GM18867 (cell line): ENCODE measurements around the gene EGFR.

Experiments used
- ATAC-seq: cut with Tn5 transposase; IDR thresholded peaks from one replicate; pipeline ENCODE4 v1.9.1; 2021; ENCODE audit warnings: mild to moderate bottlenecking, moderate library complexity; ENCODE audit not compliant: unreplicated experiment

The EGFR gene

DNA sequence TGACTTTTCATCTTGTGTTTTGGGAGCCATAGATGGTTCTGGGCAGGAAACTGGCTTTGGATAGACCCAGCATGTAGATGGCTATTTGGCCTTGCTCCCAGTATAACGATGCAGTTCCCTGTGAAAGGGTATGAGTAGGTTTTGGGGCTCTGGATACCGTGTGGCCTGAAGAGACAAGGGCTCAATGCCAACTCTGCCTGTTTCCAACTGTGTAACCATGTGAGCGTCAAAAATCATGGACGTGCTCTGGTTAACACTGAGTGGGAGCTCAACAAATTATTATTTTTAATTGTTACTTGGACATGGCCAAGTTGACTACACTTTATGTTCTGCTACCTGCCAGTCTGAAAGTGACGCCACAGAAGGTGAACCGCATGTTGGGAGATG is 41.8 kb downstream of the EGFR start:
- no peak for ATAC-seq

DNA sequence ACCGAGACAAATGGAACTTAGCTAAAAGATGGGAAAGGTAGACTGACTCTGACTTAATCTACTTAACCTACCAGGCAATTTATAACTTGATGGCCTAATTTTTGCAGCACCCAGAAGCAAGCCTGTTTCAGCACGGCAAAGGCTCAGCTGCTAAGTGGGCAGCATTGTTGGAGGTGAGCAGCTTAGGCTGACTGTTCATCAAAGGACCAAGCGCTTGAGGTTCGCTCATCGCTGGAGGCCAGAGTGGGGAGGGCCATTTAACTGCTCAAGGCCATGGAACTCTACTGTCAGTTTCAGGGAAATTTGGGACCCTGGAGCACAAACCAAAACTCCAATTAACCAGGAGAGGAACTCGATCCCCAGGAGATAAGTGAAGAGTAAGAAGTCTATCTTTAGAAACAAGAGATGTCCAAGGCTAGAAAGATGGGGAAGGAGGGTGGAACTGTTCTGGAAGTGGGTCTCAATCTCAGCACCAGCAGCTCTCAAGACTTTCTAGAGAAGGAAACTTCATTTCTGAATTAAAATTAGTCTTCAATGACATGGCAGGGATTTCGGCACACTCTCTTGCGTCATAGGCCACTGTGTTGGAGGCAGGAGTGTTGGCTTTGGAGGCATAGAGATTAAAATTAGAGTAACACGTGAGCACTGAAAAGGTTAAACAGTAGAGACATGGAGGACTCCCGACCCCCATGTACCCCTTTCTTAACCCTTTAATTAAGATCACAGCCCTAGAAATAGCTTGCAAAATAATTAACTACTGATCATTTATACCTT is 43.1 kb downstream of the EGFR start:
- ATAC-seq, result no peak

DNA sequence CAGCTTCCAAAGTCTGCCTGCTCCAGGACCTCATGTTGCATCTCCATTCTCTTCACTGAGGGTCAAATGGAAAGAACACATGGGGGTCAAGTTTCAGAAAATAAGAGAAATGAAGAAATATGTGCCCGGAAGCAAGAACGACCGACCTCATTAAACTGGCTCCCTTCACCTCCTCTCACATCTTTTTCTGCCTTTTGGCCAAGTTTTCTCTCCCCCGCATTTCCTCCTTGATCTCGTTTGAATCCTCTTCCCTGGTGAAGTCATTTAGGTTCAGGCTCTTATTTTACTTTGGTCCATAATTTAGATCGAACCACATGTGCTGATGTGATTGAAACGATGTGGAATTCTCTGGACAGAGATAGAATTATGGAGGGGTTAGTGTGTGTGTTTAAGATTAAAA is 44.2 kb downstream of the EGFR start:
- ATAC-seq, result no peak

DNA sequence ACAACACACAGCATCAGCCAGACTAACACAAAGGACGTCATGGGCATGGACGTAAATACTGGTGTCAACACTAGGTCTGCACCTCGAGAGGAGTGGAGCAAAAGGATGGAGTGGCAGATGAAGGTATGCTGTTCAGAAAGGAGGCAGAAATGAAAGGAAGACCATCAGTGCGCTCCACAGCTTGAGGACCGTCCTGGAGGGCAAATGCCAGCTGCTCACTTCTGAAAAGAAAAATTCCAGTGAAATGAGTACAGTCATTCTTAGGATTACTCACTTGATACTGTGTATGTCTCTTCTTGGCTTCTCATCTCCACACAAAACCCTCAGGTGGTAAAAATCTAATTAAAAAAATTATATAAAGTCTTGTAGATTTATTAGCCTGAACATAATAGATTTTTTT is 44.8 kb downstream of the EGFR start:
- ATAC-seq, result no peak

DNA sequence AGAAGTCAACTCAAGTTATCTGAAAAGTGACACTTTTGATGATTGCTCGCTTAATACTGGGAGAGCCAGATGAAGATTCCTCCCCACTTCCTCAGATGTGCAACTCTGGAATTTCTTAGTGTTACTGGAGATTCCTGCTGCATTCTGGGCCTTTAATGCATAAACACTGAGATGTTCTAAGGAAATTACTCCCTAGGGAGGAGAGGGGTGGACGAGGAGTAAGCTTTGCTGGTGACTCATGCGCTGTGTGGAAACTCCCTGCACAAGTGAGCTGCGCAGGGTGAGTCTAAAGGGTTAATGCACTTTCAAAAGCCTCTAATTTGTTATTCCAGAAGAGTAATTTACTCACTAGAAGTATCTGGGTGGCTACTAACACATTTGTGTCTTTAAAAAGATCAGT is 46.3 kb downstream of the EGFR start:
- peak; percentile 53 for ATAC-seq

DNA sequence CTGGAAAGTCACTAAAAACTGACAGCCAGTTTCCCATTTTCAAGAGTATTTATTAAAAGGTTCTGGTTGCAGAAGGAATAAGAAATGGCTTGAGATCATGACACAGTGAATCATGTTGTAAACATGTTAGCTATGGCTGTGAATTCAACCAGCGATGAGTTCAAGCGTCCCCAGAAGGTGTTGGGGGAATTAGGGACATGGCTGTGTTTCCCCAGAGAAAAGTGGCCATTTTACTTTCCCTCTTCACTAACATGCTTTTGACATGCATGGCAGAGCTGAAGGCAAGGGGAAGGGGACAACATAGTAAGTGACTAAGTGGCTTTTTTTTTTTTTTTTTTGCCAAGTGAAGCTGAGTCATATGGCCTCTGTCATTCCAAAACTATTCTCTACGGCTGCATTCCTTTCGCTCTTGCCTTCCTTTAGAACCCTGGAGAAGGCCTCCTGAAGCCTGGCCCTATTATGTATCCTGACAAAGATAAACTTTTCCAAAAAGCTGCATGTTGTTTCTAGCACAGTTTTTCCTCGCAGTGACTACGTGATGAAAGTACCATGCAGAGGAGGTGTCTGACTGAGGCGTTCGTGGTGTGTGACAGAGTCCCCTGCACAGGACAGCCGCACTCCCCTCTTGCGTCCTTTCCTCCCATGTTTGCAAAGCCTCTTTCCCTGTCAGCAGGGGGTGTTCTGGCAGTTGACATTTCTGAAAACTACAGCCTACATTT is 46.9 kb downstream of the EGFR start:
- peak; percentile 44 for ATAC-seq

DNA sequence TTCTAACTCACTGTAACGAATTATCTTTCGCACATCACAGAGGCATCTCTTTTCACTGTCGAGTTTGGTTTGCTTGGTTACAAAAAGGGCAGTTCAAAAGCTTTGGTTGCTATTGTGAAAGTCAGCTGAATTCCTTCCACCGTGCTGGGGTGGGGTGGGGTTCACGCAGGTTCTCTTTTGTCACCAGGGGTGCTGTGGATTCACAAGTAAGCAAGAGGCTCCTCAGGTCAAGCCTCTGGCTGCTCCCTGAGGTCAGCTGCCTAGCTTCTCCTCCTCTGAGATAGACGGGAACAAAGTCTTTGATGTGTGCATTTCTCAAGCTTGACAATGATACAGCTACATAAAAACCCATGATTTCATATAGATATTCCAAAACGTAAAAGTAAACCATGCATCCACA is 47.7 kb downstream of the EGFR start:
- ATAC-seq, result no peak

DNA sequence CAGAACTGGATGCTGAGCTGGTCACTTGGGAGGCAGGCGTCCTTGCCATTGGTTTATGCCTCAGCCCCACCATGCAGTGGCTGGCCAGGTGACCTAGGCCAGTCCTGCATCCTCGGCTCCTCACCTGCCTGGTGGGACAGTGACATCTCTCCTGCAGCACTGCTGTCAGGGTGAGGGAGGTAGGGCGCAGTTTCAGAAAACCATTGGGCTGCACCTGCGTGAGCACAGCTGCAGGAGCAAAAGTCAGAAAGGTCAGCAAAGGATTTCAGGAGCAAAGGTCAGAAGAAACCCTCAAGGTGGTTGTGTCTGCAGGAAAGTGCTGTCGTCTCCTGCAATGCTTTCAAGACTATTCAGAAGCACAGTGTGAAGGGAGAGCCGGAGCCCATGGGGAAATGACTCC is 48.1 kb downstream of the EGFR start:
- ATAC-seq, result no peak

DNA sequence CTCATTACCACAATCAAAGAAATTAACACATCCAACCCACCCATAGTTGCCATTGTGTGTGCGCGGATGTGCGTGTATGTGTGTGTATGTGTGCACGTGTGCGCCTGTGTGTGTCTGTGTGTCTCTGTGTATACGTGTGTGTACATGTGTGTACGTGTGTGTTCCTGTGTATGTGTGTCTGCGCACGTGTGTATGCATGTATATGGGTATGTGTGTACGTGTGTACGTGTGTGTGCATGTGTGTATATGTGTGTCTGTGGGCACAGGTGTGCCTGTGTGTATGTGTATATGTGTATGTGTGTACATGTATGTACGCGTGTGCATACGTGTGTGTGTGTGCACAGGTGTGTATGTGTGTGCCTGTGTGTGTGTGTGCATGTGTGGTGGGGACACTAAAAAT is 48.9 kb downstream of the EGFR start:
- ATAC-seq, result no peak

DNA sequence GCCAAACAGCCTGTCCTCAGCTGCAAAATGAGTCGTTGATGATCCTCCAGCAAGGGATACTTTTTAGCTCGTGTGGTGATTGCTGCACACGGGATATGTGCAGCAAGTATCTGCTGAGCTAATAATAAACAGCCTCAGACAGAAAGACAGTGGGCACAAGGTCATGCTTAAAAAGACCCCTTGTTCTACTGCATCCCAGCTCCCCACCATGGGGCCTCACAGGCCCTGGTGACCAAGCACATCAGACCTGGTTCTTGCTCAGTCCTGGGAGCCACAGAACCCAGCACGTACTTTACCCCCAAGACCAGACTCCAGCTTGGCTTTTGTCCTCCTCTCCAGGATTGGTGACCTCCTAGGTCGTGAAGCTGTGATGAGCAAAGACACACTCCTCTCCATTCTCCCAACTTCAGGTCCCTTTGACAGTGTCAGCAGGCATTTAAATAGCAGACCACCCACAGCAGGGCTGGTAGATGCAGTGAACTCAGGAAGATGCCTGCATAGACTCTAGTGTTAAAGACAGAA is 50.5 kb downstream of the EGFR start:
- ATAC-seq, result no peak

DNA sequence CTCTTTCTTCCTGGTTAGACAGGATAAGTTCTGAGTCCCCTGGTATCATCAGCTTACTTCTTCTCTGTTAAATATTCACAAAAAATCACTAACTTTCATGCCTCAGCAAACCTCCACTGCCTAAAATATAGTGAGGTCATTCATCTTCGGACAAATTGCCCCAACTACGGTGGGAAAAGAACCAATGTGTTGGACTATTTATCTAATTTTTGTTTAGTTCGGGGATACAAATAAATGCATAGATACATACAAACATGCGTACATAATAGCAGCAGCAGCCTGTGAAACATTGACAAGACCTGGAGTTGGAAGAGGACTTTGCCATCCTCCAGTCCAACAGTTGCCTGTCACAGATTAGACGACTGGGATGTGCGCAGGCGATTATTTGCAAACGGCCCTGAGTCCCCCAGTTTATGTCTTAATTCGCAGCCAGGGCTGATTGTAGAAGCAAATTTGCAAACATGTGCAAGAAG is 51.5 kb downstream of the EGFR start:
- no peak for ATAC-seq

DNA sequence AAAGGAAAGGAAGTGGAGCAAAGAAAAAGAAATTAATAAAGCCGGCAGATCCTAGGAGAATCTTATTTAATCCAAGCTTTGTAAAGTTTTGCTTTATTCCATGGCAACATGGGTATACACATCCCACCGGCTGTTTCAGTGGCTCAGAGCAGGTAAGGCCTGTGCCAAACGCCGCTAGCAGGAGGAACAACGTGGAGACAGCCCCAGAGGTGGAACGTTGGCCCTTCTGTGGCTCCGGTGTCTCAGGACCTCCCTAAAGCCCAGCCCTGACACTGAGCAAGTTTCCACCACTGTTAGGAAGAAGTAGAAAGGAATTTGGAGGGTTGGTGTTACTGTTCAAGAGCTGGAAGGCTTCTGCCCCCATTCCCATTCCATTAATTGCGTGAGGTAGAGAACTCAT is 52.0 kb downstream of the EGFR start:
- ATAC-seq, result no peak

DNA sequence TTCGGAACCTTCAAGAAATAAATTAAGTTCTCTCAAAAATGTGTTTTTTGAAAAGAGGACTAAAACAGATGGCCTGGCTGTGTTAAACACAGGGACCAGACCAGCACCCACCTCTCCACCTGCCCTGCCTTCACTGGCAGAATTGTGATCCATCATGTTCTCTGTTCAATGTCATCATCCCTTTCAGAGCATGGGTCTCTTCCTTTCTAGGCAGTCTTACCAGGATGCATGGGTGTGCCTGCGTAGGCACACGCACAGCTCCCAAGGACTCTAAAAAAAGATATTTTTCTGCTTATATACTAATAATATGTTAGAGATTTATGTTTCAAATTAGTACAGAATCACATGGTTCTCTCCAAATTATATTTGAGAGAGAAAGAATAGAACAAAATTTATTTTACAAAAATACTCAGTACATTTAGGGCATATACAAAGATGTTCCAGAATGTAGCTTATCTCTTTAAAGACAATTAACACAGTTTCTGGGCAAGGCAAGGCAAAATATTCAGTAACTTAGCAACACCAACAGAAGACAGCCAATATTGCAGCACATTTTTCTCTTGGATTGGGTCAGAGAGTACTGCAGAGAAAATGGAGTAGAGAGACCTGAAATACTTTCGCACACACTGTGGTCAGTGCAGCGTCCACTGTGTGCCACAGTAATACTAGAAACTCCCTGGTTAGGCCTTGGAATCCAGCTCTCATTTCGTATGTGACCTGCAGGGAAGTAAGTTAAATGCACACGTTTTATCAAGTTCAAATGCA is 52.8 kb downstream of the EGFR start:
- ATAC-seq, result no peak

DNA sequence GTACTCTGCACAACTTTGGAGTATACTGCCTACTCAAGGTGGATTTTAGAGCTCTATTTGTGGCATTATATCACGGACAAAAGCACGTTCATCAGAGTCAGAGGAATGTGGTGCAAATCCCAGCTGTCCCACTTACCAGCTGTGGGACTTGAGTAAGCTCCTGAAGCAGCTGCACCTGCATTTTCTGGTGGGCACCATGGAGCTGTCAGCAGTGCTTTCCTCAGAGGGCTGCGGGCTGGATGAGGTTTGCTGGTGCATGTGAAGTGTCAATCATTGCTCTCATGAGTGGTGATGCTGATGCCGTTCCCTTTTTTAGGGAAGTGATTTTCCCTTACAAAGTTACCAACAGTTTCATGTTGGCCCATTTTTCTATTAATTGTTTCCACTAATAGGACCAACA is 53.4 kb downstream of the EGFR start:
- no peak for ATAC-seq

DNA sequence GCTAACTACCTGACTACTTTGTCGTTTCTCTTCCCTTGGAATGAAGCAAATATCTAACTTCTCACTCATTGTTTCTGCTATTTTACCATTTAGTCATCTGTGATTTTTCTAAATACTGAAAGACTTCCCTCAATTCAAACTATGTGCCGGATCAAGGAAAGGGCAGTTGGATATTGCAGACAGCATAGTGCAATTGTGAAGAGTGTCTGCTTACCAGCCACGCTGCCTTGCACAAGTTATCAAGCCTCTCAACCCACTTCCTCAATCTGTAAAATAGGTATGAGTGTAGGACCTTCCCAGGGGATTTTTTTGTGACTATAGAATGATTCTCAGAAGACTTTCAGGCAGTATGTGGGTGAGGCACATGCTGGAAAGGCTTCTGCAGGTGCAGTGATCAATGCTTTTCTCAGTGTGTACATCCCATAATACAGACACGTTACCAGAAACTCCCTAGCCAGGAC is 54.3 kb downstream of the EGFR start:
- ATAC-seq, result peak; percentile 41

DNA sequence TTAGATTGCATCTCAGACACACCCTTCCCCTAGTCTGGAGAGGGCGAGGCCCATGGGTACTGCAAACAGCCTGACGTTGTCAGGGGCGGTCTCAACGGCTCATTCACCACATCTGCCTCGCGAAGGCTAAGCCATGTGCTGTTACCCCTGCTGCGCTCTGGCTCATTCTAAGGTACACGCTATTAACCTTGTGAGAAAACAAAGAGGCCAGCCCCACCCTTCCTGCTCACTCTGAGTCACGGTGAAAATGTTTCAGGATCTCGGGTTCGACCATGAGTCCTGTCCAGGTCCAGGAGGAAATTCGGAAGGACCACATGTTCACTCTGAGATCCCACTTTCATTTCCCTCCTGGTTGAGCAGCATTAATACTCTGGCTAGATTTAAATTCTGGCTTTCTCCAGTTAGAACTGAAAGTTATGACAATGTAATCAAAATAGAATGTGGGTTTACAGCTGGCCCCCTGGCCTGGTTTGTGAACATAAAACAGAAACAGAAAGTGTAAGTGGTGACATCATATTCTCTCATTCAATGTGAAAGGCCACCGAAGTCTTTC is 55.2 kb downstream of the EGFR start:
- peak; percentile 94 for ATAC-seq

DNA sequence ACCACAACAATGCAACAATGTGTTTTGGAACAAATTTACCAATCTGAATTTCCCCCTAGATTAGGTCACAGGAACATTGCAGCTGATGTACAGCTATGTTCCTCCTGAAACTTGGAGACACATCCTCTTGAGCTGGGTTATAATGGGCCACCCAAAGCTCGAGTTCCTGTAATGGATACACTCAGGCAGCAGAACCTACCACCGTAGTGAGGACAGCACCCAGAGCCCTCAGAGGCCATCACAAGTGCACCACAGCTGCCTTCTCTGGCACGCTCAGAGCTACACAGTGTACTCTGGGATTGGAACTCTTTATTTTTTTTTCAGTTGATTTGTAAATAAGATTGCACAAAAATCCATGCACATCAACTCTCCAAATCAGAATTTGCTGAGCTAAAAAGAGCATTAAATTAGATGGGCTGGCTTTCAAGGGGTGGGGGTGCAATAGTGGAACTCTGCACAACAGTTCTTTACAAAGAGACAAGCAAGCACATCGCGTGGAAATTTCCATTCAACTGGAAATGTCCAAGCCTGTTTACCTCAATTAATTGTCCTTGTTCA is 56.7 kb downstream of the EGFR start:
- no peak for ATAC-seq

DNA sequence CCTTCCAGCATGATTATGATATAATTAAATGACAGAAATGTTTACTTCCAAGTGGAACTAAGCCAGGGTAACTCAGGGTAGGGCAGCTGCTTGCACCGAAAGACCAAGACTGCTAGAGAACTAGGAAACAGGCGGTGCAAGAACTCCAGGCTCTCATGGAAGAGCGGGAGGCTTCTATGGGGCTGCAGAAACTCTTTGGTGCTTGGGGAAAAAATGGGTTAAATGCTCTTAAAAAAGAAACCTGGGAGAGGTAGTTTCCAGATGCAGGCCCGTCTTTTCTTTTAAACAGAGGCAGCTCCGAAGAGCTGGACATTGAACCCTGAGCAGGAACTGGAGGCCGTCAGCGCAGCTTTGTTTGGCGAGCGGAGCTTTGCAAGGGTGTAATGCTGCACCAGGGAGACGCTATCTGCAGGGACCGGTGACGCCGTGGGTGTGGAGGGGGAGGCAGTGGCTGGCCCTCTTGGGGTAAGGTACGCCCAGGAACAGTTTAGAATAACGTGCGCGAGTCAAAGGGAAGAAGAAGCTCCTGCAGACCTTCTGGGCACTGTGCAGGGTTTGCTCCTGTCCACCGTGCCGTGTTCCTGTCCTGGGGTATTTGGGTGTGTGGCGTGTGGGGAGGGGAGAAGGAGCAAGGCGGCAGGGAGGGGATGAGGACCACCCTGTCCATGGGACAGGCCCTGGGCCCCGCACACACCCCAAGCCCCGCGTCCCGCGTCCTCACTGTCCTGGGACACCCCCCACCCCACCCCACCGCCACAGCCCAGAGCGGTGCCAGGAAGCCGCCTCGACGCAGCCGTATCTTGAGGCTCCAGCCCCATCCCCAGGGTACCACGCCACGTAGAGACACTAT is 59.0 kb downstream of the EGFR start:
- no peak for ATAC-seq

DNA sequence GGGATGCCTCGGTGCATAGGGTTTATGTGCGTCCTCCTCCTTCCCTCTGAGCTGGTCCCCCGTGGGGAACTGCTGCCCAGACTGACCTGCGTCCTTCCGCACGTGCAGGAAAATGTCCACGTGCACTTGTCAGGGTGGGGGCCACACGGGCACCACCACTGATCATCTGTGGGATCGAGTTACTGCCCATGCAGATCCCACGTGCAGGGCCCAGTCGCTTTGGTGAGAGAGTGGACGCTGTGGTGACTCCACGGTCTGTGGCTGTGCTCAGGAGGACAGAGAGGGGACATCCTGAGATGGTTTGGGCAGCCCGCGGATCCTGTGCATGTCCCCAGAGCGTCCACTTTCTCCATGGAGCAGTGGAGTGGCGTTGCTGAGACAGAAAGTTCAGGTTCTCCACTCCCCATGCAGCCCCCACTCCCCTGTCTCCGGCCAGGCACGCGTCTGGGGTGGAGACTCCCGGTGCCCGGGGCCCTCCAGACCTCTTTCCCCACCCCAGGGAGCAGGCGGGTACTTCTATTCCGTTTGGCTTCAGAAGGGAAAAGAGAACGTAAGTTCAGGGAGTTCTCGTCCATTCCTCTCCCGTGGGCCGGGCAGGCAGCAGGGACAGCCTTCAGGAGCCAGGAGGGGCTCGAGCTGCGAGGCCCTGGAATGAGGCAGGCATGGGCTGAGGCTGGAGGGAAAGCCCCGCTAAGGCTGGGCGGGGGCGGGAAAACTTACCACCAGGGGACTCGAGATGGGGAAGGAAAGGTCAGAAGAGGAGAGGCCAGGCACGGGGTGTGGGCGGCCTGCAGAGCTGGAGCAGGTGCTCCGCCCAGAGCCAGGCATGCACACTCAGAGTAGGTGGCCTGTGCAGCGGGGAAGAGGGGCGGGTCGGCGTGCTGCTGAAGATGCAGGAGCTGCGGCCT is 59.9 kb downstream of the EGFR start:
- ATAC-seq, result no peak
